Activated CD4-positive, CD25-positive, alpha-beta regulatory T cell treated with anti-CD3 and anti-CD28 coated beads, Interleukin-2, amount 50 U/mL, for 24 hours (primary cell): ENCODE measurements around the gene PES1.
A peak's percentile ranks its signal among the peaks of the same experiment; 100 is the strongest.
"Not testable (repeated sequence)": the region's sequence is repeated elsewhere in the genome, so short reads cannot be mapped to it uniquely, and the experiment has no call there.

ENCODE experiments used
- ATAC-seq, 2 donors: fragments of 150-1000 bp; cut with Tn5 transposase; one replicate each; pipeline ENCODE4 v1.10.0; 2021; ENCODE audit warnings: mild to moderate bottlenecking in 1 of 2, moderate library complexity in 1 of 2

Gene PES1

DNA sequence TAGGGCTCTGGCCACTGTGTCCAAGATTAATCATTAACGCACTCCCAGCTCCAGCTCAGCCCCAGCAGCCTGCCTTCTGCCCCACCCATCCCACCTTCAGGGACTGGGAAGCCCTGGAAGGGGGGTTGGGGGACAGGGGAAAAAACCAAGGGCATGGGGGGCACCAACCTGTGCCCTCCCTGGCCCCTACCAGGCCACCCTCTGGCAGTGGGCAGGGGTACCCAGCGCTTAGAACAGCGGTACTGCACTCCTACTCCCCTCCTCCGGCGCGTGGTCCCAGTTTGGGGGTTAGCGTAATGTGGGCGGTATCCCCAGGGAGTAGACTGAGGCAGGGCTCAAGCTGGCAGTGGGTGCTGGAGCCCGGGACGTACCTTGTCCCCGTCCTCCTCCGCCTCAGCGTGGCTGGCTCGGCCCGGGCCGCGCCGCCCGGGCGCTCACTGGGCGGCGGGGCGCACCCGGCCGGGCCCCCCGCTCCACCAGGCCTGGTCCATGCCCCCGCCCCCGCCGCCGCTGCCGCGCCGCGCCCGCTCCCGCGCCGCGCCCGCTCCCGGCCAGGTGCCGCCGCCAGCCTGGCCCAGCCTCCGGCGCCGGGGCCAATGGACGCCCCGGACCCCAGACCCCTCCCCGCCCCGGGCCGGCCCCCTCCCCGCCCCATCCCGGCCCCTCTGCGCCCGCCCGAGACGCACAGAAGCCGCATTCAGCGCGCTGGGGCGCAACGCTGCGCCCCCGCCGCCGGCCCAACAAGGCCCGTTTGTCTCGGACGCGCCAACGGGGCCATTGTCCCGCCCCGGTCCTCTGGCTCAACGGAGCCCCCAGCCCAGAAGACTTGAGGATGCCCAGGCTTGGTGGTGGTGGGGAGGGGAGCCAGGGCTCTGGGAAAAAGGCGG lies 17.4 kb downstream of the PES1 start, which contains the start of gene GAL3ST1:
TSS of gene GAL3ST1 (minus strand) at position 571 of the 887 bp plus-strand sequence. CDS start 17,273 bp downstream, outside the sequence.
- ATAC-seq, result peak in 1 of 2 donors; percentile 22

DNA sequence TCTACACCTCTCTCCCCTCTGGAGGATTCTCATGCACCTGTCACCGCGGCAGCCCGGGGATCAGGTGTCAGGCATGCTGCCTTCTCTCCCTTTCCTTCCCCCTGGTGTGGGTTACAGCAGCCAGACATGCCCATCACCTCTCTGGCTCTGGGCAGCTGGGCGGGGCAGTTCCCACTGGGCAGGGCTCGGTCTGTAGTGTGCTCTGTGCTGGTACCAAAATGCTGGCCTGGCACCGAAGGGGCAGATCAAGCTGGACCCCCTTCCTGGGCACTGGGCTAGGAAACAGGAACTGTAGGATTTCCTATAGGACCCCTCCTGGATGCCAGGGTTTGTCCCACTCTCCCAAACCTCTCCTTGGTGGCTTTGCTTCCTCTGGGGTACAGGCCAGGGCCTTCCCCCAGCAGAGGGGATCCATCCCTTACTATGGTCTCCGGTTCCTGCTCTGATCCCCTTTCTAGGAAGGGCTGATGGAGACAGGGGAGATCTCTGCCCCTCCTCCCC lies 18.1 kb downstream of the PES1 start:
- ATAC-seq, result no peak

DNA sequence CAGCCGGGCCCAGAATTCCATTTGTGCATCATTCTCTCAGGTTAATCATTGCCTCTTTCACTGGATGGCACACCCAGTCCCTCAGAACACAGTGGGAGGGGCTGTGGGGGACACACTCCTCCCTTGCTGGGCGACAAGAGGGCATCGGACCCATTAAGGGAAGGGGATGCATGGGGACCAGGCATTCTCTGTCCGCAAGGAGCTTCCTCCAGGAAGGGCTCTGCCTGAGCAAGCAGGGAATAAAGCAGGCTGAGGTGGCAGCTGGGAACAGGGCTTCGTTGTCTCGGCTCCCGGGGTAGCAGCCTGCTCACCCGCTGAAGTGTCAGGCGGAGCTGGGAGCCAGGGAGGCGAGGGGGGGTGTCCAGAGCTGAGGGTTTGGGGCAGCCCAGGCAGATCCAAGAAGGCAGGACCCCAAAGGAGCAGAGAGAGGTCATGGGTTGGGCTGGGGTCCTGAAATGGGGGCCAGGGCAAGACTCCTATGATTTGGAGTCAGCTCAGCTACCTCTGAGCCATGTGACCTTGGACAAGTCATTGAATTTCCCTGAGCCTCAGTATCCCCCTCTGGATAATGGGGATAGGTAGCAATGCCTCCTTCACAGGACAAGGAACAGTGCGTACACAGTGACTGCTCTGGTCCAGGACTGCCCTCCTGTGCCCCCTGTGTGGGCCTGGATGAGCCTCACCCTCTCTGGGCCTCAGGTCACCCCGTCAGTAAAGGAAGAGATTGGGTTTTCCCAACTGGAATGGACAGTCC lies 18.7 kb downstream of the PES1 start:
- no peak for ATAC-seq

DNA sequence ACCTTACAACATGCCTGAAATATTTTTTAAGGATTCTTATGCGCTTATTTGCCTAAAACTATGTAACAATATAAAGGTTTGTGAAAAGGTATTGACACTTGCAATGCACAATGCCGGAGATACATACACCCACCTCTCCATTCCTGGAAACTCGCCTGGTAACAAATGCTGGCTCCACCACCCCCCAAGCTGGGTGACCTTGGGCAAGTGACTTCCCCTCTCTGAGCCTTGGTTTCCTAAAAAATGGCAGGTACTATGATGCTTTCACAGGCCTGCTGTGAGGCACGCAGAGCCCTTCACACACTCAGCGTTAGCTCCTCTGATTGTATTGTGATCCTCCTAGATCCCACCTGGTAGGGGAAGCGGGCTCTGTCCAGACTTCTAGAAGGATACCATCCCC lies 19.5 kb downstream of the PES1 start:
- no peak for ATAC-seq

DNA sequence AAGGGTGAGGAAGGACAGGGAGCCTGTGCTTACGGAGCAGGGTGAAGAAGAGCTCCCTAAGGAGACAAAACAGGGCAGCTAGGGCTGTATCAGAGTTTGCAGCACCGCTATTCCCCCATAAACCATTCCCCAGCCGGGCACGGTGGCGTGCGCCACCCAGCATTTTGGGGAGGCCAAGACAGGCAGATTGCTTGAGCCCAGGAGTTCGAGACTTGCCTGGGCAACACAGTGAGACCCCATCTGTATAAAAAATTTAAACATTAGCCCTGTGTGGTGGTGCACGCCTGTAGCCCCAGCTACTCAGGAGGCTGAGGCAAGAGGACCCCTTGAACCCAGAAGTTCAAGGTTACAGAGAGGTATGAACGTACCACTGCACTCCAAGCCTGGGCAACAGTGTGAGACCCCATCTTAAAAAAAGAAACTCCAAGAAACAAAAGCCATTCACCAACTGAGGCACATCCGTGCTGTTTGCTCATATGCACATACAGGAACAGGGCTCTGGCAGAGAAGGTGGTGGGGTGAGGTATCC lies 22.0 kb downstream of the PES1 start:
- no peak for ATAC-seq

DNA sequence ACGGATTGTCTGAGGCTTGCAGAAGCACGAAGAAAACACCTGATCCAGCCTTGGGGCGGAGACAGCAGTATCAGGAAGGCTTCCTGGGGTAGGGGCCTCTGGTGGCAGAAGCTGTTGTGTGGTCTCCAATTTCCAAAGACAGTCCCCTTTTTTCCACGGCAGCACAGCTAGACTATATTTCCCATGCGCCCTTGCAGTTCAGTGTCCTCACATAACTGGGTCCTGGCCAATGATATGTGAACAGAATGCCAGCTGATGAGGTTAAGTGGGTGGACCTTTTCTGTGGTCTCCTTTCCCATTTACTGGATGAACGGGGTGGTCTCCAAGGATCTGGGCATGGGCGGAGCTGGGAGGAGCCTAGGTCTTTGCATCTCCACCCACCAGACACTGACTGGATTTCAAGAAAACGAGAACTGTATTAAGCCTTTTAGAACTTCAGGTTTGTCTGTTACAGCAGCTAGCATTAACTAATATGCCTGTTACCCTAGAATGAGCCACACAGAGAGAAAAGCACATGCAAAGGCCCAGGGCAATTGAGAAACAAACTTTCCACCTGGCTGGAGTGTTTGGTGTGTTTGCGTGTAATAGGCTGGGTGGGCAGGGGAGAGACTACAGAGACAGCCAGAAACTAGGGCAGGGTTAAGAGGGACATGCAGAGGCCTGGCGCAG lies 23.4 kb downstream of the PES1 start:
- ATAC-seq, result no peak

DNA sequence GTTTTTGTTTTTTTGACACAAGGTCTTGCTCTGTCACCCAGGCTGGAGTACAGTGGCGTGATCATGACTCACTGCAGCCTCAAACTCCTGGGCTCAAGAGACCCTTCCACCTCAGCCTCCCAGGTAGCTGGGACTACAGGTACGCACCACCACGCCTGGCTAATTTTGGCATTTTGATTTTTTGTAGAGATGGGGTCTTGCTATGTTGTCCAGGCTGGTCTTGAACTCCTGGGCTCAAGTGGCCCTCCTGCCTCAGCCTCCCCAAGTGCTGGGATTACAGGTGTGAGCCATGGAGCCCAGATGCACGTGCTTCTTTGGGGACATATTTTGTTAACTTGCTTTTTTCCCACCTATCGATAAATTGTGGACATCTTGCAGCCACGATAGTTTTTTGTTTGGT lies 24.4 kb downstream of the PES1 start:
- not testable (repeated sequence) for ATAC-seq

DNA sequence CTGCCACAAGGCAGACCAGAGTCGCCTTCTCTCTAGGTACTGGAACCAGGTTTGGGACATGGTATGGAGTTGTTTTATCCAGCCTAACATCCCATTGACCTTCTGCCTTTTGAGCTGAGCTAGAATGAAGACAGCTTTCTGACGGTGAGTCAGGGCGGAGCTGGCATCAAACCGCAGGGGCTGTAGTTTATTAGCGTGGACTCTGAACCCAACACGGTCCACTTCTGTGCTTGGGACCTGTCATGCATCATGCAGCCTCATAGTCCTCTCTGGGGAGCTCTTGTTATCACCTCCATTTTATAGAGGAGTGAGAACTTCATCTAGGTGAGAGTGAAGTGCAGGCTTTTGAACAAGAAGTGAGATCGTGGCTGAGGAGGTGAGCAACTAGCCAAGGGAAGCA lies 25.6 kb downstream of the PES1 start:
- no peak for ATAC-seq

DNA sequence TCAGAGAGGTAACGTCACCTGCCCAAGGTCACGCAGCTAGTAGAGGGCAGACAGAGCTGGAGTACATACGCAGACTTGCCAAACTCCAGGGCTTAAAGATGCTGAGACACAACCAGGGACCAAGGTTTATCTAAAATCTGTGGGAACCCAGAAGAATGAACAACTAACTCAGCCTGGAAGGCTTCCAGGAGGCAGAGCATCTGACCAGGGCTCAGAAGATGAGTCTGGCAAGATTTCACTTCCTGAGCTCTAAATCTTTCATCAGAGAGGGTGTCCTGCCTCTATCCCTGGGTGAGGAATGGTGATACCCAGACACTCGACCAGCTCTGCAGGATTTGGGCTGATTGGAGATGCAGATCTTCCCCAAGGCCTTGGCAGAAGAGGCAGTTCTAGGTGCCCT lies 26.4 kb downstream of the PES1 start:
- ATAC-seq, result no peak

DNA sequence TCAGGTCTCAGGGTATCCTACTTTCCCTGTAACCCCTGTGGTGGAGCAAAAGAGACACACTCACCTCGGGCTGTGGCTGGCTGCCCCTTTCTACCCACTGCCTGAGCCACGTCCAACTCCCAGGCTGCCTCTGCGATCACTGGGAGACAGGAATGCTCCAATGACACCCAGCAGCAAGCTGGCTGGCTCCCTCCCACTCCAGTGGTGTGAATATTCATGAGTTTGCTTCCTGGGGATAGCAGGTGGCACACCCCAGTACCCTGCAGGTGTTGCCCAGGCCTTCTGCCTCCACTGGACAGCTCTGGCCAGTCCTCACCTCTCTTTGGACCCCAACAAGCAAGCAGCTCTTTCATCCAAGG lies 27.0 kb downstream of the PES1 start:
- ATAC-seq, result no peak

DNA sequence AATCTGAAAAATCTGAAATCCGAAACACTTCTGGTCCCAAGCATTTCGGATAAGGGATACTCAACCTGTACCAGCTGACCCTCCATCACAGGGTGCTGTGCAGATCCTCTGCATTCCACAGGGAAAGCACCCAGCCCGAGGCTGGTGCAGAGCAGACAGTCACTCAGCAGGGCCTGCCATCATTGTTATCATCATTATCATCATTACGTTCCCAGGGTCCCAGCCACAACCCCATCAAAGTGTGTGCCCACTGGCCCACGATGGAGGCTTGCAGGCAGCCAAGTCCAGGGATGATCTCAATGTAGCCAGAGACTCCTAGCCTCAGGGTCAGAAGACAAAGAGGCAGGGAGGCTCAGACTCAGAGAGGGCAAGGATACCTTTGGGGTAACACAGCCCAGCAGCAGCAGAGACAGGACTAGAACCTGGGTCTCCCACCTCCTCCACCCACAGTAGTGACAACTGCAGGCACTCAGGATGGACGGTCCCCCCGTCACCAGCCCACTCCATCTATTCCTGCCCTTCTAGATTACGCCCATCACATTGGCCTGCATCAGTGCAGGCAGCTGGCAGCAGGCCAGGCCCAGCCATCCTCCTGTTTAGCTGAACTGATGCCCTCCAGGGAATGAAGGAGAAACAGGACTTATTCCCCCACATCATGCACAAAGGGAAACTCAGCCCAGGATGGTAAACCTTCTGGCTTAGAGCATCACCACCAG lies 27.5 kb downstream of the PES1 start:
- ATAC-seq, result no peak

DNA sequence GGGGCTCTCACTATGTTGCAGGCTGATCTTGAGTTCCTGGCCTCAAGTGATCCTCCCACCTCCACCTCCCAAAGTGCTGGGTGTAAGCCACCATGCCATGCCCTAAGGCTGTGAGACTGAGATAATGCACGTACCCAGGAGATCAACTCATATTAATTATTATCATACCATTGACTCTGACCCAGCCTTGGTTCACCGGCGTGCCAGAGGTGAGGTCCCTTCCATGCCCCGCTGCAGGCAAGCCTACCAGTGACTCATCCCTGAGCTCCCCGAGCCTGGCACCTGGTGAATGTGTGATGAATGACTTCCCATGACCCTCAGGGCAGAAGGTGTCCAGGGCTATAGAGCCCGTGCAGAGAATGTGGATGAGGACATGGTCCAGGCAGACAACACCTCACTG lies 29.3 kb downstream of the PES1 start:
- no peak for ATAC-seq

DNA sequence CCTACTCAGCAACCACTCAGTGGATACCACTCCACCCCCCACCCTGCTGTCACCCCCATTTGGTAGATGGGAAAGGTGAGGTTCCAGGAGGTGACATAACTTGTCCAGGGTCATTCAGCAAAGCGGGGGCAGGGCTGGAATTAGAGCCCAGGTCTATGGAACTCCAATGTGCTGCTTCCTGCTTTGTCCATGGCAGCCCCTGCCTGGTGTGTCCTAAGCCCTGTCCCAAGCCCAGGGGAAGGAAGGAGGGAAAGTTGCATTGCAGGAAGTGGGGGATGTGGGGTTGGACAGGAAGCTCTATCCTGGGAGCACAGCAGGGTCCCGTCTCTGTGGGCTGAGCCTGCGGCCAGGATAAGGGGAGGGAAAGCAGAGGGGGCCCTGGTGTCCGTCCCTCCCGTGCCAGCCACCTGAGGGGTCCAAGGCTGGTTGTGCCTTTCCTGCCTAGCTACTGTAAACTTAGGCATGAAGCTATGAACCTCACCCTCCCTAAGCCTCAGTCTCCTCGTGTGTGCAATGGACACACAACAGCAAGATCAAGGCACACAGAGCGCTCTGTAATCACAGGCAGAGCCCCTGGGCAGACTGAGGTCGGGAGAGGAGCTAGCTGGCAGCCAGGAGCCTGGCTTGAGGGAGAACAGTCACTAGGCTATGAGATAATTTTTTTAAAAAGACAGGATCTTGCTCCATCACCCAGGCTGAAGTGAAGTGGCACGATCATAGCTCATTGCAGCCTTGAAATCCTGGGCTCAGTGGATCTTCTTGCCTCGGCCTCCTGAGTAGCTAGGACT lies 30.1 kb downstream of the PES1 start:
- ATAC-seq, result no peak

DNA sequence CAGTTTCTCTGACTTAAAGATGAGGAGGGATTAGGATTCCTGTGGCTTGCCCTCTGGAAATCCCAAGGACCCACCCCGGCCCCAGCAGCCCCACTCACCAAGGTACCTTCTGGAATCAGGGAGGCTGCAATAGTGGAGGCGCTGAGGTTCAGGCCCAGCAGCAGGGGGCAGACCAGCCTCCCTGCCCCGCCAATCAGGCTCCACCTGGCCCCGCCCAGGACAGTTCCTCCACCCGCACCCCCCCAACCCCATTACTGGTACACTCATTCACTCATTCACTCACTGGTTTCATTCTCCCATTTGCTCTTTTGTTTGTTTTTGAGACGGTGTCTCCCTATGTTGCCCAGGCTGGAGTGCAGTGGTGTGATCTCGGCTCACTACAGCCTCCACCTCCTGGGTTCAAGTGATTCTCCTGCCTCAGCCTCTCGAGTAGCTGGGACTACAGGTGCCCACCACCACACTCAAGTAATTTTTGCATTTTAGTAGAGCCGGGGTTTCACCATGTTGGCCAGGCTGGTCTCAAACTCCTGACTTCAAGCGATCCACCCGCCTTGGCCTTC lies 31.0 kb downstream of the PES1 start:
- ATAC-seq, result not testable (repeated sequence)

DNA sequence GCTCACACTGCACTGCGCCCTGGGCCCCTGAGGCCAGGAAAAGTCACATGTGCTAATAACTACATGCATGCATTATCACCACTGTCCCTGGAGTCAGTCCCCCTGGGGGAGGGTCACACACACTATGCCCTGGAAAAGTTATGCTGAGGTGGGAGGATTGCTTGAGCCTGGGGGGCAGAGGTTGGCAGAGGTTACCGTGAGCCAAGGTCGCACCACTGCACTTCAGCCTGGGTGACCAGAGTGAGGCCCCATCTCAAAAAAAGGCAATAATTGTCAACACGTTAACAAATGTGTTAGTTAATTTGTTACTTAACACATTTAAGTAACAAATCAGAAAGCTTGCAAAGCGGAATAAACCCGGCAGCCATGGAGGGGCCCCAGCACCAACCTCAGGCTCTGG lies 31.8 kb downstream of the PES1 start:
- no peak for ATAC-seq

DNA sequence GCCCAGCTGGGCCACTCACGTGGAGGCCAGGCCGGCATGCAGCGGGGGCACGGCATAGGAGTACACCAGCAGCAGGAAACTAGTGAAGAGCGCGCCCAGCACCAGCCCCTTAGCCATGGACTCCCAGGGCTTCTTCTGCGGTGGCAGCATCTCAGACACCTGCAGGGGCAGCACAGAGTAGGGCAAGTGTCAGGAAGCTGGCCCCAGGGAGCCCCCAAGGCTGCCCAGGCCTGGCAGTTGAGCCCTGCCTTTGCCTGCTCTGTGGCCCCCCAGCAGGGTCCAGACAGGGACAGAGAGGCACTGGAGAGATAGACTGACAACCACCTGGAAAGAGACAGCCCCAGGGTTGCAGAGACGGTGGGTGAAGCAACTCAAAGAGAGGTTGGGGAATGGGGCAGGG lies 34.5 kb downstream of the PES1 start:
- no peak for ATAC-seq

DNA sequence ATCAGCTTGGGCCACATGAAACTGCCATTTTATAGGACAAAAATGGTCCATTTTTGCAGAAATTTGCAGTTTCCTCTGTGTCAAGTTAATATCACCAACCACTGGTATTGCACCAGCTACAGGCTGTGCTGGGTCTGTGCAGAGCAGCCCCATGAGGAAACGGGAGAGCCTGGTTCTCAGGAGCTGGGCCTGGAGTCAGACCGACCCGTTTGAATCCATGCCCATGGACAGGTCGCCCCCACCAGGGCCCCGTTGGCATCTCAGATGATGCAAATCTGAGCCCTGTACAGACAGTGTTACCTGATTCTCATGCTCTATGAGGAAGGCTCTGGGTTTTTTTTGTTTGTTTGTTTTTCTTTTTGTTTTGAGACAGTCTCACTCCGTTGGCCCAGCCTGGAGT lies 35.3 kb downstream of the PES1 start:
- ATAC-seq, result no peak

DNA sequence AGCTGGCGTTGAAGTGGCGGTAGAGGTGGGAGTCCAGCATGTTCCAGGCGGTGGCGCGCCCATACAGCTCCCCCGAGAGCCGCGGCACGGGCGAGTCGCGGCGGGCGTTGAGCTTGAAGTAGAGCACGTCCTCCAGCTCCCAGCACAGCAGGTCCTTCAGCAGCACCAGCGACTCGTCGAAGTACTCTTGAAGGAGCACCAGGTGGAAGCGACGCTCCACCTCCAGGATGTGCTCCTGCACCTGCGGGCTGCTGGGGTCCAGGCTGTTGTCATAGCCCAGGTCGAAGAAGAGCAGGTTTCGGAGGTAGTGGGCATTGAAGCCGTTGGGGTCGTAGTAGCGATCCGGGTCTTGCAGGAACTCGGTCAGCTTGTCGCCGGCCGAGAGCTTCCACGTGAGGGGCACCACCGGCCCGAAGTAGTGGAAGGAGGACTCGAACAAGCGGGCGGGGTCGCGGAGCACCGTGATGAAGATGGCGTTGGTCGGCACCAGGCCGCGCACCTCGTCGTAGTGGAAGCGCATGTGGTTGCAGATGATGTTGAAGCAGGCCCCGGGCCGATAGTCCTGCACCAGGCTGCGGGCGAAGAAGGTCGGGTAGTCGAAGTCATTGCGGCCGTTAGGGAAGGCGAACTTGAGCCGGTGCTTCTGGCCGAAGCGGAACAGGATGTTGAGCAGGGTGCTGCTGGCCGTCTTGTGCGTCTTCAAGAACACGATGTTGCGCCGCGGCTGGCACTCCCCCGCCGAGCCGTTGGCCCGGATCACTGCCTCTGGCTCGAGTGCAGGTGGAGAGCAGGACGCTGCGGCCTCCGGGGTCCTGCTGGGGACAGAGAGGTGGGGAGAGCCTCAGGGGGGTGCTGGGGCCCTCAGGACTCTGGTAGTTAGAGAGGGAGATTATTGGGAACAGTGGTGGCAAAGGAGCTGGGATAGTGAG lies 36.2 kb downstream of the PES1 start:
- no peak for ATAC-seq

DNA sequence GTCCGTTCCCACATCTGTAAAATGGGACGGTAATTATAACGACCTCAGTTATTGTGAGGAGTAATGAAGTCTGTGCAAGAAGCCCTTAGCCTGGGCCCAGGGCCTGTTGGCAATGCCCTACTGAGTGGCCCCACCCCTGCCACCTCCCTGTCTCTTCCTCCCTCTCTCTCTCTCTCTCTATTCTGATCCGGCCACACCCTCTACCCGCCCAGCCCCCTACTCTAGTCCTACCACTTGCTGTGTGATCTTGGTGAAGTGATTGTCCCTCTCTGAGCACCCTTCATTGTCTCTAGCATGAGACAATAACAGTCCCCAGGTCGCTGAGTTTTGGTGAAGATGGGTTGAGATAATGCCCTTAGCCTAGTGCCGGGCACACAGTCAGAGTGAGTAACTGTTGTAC lies 37.7 kb downstream of the PES1 start:
- no peak for ATAC-seq

DNA sequence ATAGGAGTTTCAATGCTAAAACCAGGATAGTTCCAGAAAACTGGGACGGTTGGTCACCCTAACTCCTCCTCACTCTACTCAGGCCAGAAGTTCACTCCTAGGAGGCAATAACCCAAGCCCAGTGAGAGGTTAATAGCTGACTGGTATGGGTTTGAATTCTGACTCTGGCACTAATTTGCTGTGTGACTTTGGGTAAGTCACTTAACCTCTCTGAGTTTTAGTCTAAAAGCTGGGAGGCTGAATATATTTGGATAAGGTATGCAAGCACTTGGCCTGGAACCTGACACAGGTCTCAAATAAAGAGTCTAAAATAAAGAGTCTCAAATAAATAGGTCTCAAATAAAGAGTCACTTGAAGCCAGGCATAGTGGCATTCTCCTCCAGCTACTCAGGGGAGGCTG lies 39.0 kb downstream of the PES1 start:
- no peak for ATAC-seq
